T-cell (primary cell): ENCODE data around the gene IL18. TPM values are rescaled to one million over a fixed set of nuclear protein-coding genes. Genes with fewer than 3 reads are reported as not detected.
"Not testable (repeated sequence)": the region's sequence is repeated elsewhere in the genome, so short reads cannot be mapped to it uniquely, and the experiment has no call there.

ENCODE experiments used
- ATAC-seq, 4 experiments: fragments of 200-7000 bp in 3 of 4; fragments of 150-1000 bp in 1 of 4; cut with Tn5 transposase; replicated peaks in 1 of 4; 1 replicate in 3 of 4; 2 replicates in 1 of 4; pipeline ENCODE4 v1.10.0; 2021; ENCODE audit warnings: moderate library complexity in 3 of 4, mild to moderate bottlenecking in 2 of 4, moderate number of reproducible peaks in 1 of 4
- CTCF ChIA-PET, 2 donors: fragments of 300-600 bp; sonication (Branson Sonifier 250); formaldehyde crosslinking; loops; one replicate each; lab custom pipeline; 2022; ENCODE audit warnings: antibody characterized with exemption in 2 of 2; lab: Charles Lee
- POLR2A ChIA-PET, 2 donors: fragments of 300-600 bp; sonication (Branson Sonifier 250); formaldehyde crosslinking; loops; one replicate each; lab custom pipeline; 2022; ENCODE audit warnings: antibody characterized with exemption in 2 of 2; lab: Charles Lee
- DNase-seq, 35 experiments: peaks; one replicate each; pipeline versions ENCODE4 v3.0.0 to v3.0.0-alpha.2; 2013 to 2023
- H3K27ac ChIP-seq: one replicate; pipeline ENCODE4 v1.5.1; 2013; ENCODE audit warnings: low read length
- H3K27me3 ChIP-seq, 2 experiments: replicated peaks in 1 of 2; 1 replicate in 1 of 2; 2 replicates in 1 of 2; pipeline versions ENCODE4 v1.6.1 to v1.7.0; 2013; ENCODE audit warnings: low read length in 1 of 2, mixed read lengths in 1 of 2; ENCODE audit not compliant: control insufficient read depth in 2 of 2, insufficient read depth in 2 of 2; ENCODE audit errors: extremely low read depth in 1 of 2
- H3K36me3 ChIP-seq, 2 donors: 1 replicate in 1 of 2; 2 replicates in 1 of 2; pipeline versions ENCODE4 v1.6.1 to v1.7.0; 2013; ENCODE audit warnings: low read length in 1 of 2; ENCODE audit not compliant: control insufficient read depth in 2 of 2, insufficient read depth in 1 of 2; ENCODE audit errors: extremely low read depth in 1 of 2
- H3K4me1 ChIP-seq, 2 experiments: 1 replicate in 1 of 2; 2 replicates in 1 of 2; pipeline versions ENCODE4 v1.6.1 to v1.7.0; 2013; ENCODE audit warnings: low read length in 2 of 2, mixed read lengths in 1 of 2; ENCODE audit not compliant: insufficient read depth in 2 of 2, control insufficient read depth in 1 of 2; ENCODE audit errors: extremely low read depth in 1 of 2
- H3K4me3 ChIP-seq, 2 donors: 1 replicate in 1 of 2; 2 replicates in 1 of 2; pipeline versions ENCODE4 v1.5.1 to v1.7.0; 2013; ENCODE audit warnings: mild to moderate bottlenecking in 2 of 2, low read length in 1 of 2, moderate library complexity in 1 of 2; ENCODE audit not compliant: control insufficient read depth in 1 of 2; ENCODE audit errors: extremely low read depth in 1 of 2
- H3K9me3 ChIP-seq: 2 replicates; pipeline ENCODE4 v1.7.0; 2013
- H3K27ac Mint-ChIP-seq, 2 donors: one replicate each; pipeline ENCODE4 v1.8.0; 2020 to 2021; ENCODE audit warnings: mild to moderate bottlenecking in 2 of 2, mixed read lengths in 2 of 2
- H3K27me3 Mint-ChIP-seq, 2 donors: one replicate each; pipeline ENCODE4 v1.8.0; 2021 to 2022; ENCODE audit warnings: mixed read lengths in 2 of 2
- H3K36me3 Mint-ChIP-seq: one replicate; pipeline ENCODE4 v1.8.0; 2021; ENCODE audit warnings: mixed read lengths
- H3K4me1 Mint-ChIP-seq, 3 donors: one replicate each; pipeline ENCODE4 v1.8.0; 2020 to 2022; ENCODE audit warnings: mixed read lengths in 3 of 3, mild to moderate bottlenecking in 1 of 3
- H3K4me3 Mint-ChIP-seq, 3 donors: one replicate each; pipeline ENCODE4 v1.8.0; 2020 to 2022; ENCODE audit warnings: mild to moderate bottlenecking in 3 of 3, mixed read lengths in 3 of 3, moderate library complexity in 3 of 3
- H3K9me3 Mint-ChIP-seq, 3 donors: one replicate each; pipeline ENCODE4 v1.8.0; 2020 to 2022; ENCODE audit warnings: mixed read lengths in 3 of 3
- WGBS: methylation state at CpG from one replicate; pipeline ENCODE4 v1.1.5; 2013; ENCODE audit warnings: missing lambda C conversion rate; ENCODE audit not compliant: insufficient coverage; 5-methylcytosine and 5-hydroxymethylcytosine counted together
- total RNA-seq, 35 experiments: library from RNA in 6 of 35; stranded (reverse) in 6 of 35; fragments of 120-200 nt in 1 of 35; gene quantifications; one replicate each; pipeline versions ENCODE4 v1.2.1 to v1.2.4 and lab custom pipeline; 2013 to 2026

Gene IL18
- total RNA-seq, 5 donors from 2014 or later (not counting 1 experiment from before 2014, with no cell fraction given): 0.20 to 0.53 (median 0.35) TPM

- H3K36me3 Mint-ChIP-seq: no peaks in the 10 kb centered on the region
- no peak for ATAC-seq
- no peaks in the 10 kb centered on the region for H3K4me1 Mint-ChIP-seq
- no peaks in the 10 kb centered on the region for H3K27me3 ChIP-seq
- H3K27ac ChIP-seq: no peak overlapping the region
- no peak overlapping the region for H3K4me3 Mint-ChIP-seq
- H3K9me3 ChIP-seq: no peaks in the 10 kb centered on the region
- no peaks in the 10 kb centered on the region for H3K4me1 ChIP-seq
- WGBS: no CpG with 5 or more reads among the region's 2 CpGs
- ChIA-PET CTCF (no interaction called here), POLR2A (no interaction called here)
- DNase-seq: no peak
- peaks cover 0 to 6% of the 10 kb centered on the region in 2 donors for H3K27me3 Mint-ChIP-seq
- peaks cover 0 to 4% (median 0%) of the 10 kb centered on the region in 3 donors for H3K9me3 Mint-ChIP-seq
- H3K36me3 ChIP-seq: no peaks in the 10 kb centered on the region
- no peak overlapping the region for H3K4me3 ChIP-seq
- no peak overlapping the region for H3K27ac Mint-ChIP-seq
Measured at GRCh38 chr11:112200252-112200651, 36.4 kb upstream of the IL18 start.

- H3K4me1 ChIP-seq, POLR2A ChIA-PET, H3K4me3 ChIP-seq, H3K36me3 ChIP-seq, H3K9me3 ChIP-seq, H3K36me3 Mint-ChIP-seq, DNase-seq, H3K27ac Mint-ChIP-seq, H3K27me3 Mint-ChIP-seq, H3K4me3 Mint-ChIP-seq, H3K27me3 ChIP-seq, H3K27ac ChIP-seq, ATAC-seq, H3K9me3 Mint-ChIP-seq, H3K4me1 Mint-ChIP-seq: not testable (repeated sequence)
- CTCF ChIA-PET: interaction anchor here (0.6 to 1.2 kb wide), 3 partner anchors 20 to 1090 kb away, joined by 3 to 4 read pairs (median 3); no protein-coding TSS in a partner anchor
- WGBS: no CpG with 5 or more reads among the region's 4 CpGs
Measured at GRCh38 chr11:112199101-112199500, 35.2 kb upstream of the IL18 start.

- Histone ChIP-seq H3K4me1 (no peaks in the 10 kb centered on the region), H3K36me3 (no peaks in the 10 kb centered on the region), H3K27ac (no peak overlapping the region), H3K9me3 (no peaks in the 10 kb centered on the region), H3K27me3 (no peaks in the 10 kb centered on the region), H3K4me3 (no peak overlapping the region)
- H3K4me3 Mint-ChIP-seq: no peak overlapping the region
- H3K27me3 Mint-ChIP-seq: peaks cover 0 to 6% of the 10 kb centered on the region in 2 donors
- 90% methylated on average over 2 of the region's 2 CpGs for WGBS
- ChIA-PET POLR2A (interaction anchor here in 1 of 2 donors (0.7 kb wide), 1 partner anchor 920 kb away, joined by 7 read pairs; no protein-coding TSS in a partner anchor), CTCF (no interaction called here)
- ATAC-seq (no peak), DNase-seq (no peak)
- H3K4me1 Mint-ChIP-seq: peaks cover 0 to 3% (median 0%) of the 10 kb centered on the region in 3 donors
- no peak overlapping the region for H3K27ac Mint-ChIP-seq
- peaks cover 0 to 4% (median 0%) of the 10 kb centered on the region in 3 donors for H3K9me3 Mint-ChIP-seq
- H3K36me3 Mint-ChIP-seq: no peaks in the 10 kb centered on the region
Measured at GRCh38 chr11:112196519-112197087, 32.7 kb upstream of the IL18 start.

- Histone ChIP-seq H3K4me3 (no peak overlapping the region), H3K27ac (no peak overlapping the region), H3K4me1 (no peaks in the 10 kb centered on the region), H3K27me3 (no peaks in the 10 kb centered on the region), H3K9me3 (no peaks in the 10 kb centered on the region), H3K36me3 (no peaks in the 10 kb centered on the region)
- no peak overlapping the region for H3K4me3 Mint-ChIP-seq
- ATAC-seq: no peak
- no peak for DNase-seq
- peaks cover 0 to 4% (median 0%) of the 10 kb centered on the region in 3 donors for H3K9me3 Mint-ChIP-seq
- ChIA-PET POLR2A (interaction anchor here in 1 of 2 donors (0.7 kb wide), 2 partner anchors 23 to 1817 kb away, joined by 3 to 6 read pairs; no protein-coding TSS in a partner anchor), CTCF (no interaction called here)
- peaks cover 0 to 6% of the 10 kb centered on the region in 2 donors for H3K27me3 Mint-ChIP-seq
- WGBS: no CpG with 5 or more reads among the region's 2 CpGs
- H3K27ac Mint-ChIP-seq: no peak overlapping the region
- H3K36me3 Mint-ChIP-seq: no peaks in the 10 kb centered on the region
- peaks cover 0 to 3% (median 0%) of the 10 kb centered on the region in 3 donors for H3K4me1 Mint-ChIP-seq
Measured at GRCh38 chr11:112195951-112196351, 32.1 kb upstream of the IL18 start.

GRCh38 chr11:112195113-112195512 lies 31.2 kb upstream of the IL18 start:
- H3K36me3 Mint-ChIP-seq, H3K27ac Mint-ChIP-seq, CTCF ChIA-PET, H3K4me3 ChIP-seq, ATAC-seq, H3K27me3 ChIP-seq, H3K9me3 ChIP-seq, DNase-seq, H3K9me3 Mint-ChIP-seq, H3K4me1 ChIP-seq, H3K36me3 ChIP-seq, H3K4me1 Mint-ChIP-seq, H3K27me3 Mint-ChIP-seq, POLR2A ChIA-PET, H3K27ac ChIP-seq, H3K4me3 Mint-ChIP-seq: not testable (repeated sequence)
- 86% methylated on average over 7 of the region's 11 CpGs for WGBS

GRCh38 chr11:112186304-112186703 lies 22.4 kb upstream of the IL18 start:
- ATAC-seq (no peak), DNase-seq (no peak)
- POLR2A ChIA-PET: no interaction called here
- no peak overlapping the region for H3K4me3 Mint-ChIP-seq
- Histone ChIP-seq H3K27ac (no peak overlapping the region), H3K27me3 (no peaks in the 10 kb centered on the region), H3K4me3 (no peak overlapping the region), H3K36me3 (no peaks in the 10 kb centered on the region), H3K9me3 (no peaks in the 10 kb centered on the region), H3K4me1 (no peaks in the 10 kb centered on the region)
- peaks cover 0 to 3% (median 0%) of the 10 kb centered on the region in 3 donors for H3K9me3 Mint-ChIP-seq
- CTCF ChIA-PET: no interaction called here
- H3K27ac Mint-ChIP-seq: no peak overlapping the region
- peaks cover 4% of the 10 kb centered on the region for H3K36me3 Mint-ChIP-seq
- H3K27me3 Mint-ChIP-seq: peaks cover 7% of the 10 kb centered on the region in 2 donors
- H3K4me1 Mint-ChIP-seq: no peaks in the 10 kb centered on the region
